ENCODE measurements around the gene TGFBR3.
A peak's percentile ranks its signal among the peaks of the same experiment; 100 is the strongest.

The TGFBR3 gene

GRCh38 chr1:91809317-91809716 is 76.6 kb downstream of the TGFBR3 start:
- TF ChIP-seq CTCF (IDR thresholded peaks at IDR 0.05; ENCODE audit: low read depth, low read length): no peak
- H3K4me3 ChIP-seq (replicated peaks in 1 of 2; ENCODE audit: low read depth in 2 of 2, low read length in 2 of 2): no peak overlapping the region
- no peak for DNase-seq (ENCODE audit: low read depth in 2 of 2)

GRCh38 chr1:91807921-91808620 is 77.9 kb downstream of the TGFBR3 start:
- TF ChIP-seq CTCF (IDR thresholded peaks at IDR 0.05; ENCODE audit: low read depth, low read length): no peak
- peak in 1 of 2 donors; percentile 51 for DNase-seq (ENCODE audit: low read depth in 2 of 2)
- H3K4me3 ChIP-seq (replicated peaks in 1 of 2; ENCODE audit: low read depth in 2 of 2, low read length in 2 of 2): no peak overlapping the region

GRCh38 chr1:91806769-91807700 is 78.9 kb downstream of the TGFBR3 start:
- no peak overlapping the region for H3K4me3 ChIP-seq (replicated peaks in 1 of 2; ENCODE audit: low read depth in 2 of 2, low read length in 2 of 2)
- TF ChIP-seq CTCF (IDR thresholded peaks at IDR 0.05; ENCODE audit: low read depth, low read length): no peak
- peak; percentile 88 to 95 for DNase-seq (ENCODE audit: low read depth in 2 of 2)

DNA sequence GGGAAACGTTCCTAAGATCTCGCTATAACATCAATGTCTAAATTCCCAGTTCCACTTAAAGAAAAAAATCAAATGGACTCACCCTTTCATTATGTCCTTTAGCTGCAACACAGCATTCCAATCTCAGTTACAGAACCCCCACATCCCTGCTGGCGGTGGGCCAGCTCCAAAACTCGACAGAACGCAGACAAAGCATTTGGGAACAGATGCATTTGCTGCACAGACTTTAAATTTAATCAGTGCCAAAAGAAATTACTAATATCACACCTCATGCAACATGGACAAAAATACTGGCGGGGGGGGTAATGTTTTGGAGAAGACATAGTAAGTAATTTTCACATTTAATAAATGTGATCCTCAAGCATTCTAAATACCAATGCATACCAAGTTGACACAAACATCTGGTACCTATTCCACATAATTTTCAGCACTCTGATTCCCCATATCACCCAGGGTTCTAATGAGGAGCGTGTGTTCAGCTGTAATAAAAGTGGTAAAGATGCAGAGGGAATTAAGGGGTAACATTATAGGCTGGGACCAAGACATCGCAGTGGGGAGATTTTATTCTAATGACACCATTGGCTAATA is 79.7 kb downstream of the TGFBR3 start:
- H3K4me3 ChIP-seq (replicated peaks in 1 of 2; ENCODE audit: low read depth in 2 of 2, low read length in 2 of 2): no peak overlapping the region
- TF ChIP-seq CTCF (IDR thresholded peaks at IDR 0.05; ENCODE audit: low read depth, low read length): no peak
- DNase-seq (ENCODE audit: low read depth in 2 of 2): peak; percentile 48 to 77

- DNase-seq (ENCODE audit: low read depth in 2 of 2): no peak
- TF ChIP-seq CTCF (IDR thresholded peaks at IDR 0.05; ENCODE audit: low read depth, low read length): no peak
- H3K4me3 ChIP-seq (replicated peaks in 1 of 2; ENCODE audit: low read depth in 2 of 2, low read length in 2 of 2): no peak overlapping the region
Observed at GRCh38 chr1:91805311-91805801, 80.6 kb downstream of the TGFBR3 start.

DNA sequence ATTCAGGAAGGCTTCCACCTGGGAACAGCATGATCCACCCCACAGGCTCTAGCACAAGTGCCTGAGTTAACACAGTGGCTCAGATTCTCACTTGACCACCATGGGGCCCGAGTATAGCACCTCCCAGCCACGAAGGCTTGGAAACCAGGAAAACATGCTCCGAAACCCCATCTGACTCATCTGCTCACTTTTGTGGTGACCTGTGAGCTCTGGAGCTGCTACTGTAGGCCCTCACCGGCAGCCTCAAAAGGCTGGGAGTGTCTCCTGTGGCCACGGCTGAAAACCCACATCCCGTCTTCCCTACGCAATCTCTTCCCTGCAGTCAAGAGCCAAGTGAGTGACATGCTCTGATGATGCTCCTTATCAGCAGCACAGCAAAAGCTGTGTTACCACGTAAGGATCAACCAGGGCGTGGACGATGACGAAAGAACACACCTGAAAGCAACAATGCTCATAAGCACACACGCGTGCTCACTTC is 81.4 kb downstream of the TGFBR3 start:
- peak; percentile 41 to 72 for DNase-seq (ENCODE audit: low read depth in 2 of 2)
- H3K4me3 ChIP-seq (replicated peaks in 1 of 2; ENCODE audit: low read depth in 2 of 2, low read length in 2 of 2): no peak overlapping the region
- TF ChIP-seq CTCF (IDR thresholded peaks at IDR 0.05; ENCODE audit: low read depth, low read length): no peak

Data from cardiac fibroblast (primary cell).